HEK293 (cell line): ENCODE data around the gene HS3ST4.

ENCODE experiments used
- CTCF ChIA-PET: fragments of 350-600 bp; formaldehyde crosslinking; extraction: SDS; loops from one replicate; lab custom pipeline; 2021; ENCODE audit warnings: antibody characterized with exemption; lab: Yijun Ruan, JAX
- POLR2A ChIA-PET: fragments of 300-600 bp; formaldehyde crosslinking; extraction: SDS; loops from one replicate; lab custom pipeline; 2020; ENCODE audit warnings: antibody characterized with exemption, inconsistent platforms; lab: Yijun Ruan, JAX
- H3K27ac ChIP-seq: fragments of 200-500 bp; sonication (Bioruptor generic); 2 replicates; pipeline ENCODE4 v1.5.1; 2014; ENCODE audit warnings: low read depth, low read length, control low read depth, inconsistent platforms; ENCODE audit errors: extremely low read depth
- H3K36me3 ChIP-seq, 2 experiments: fragments of 200-500 bp in 1 of 2; sonication (Bioruptor generic) in 1 of 2; 1 replicate in 1 of 2; 2 replicates in 1 of 2; pipeline ENCODE4 v1.5.1; 2014 to 2017; ENCODE audit warnings: inconsistent platforms in 2 of 2, low read length in 2 of 2; ENCODE audit not compliant: control insufficient read depth in 2 of 2, insufficient read depth in 1 of 2
- H3K4me1 ChIP-seq: fragments of 200-500 bp; sonication (Bioruptor generic); 2 replicates; pipeline ENCODE4 v1.5.1; 2014; ENCODE audit warnings: mild to moderate bottlenecking, low read length, inconsistent platforms; ENCODE audit not compliant: control insufficient read depth, insufficient read depth
- H3K4me3 ChIP-seq: 2 replicates; pipeline ENCODE4 v1.5.1; 2011; ENCODE audit warnings: low read depth, mild to moderate bottlenecking, control low read depth, low read length, moderate library complexity
- H3K9me3 ChIP-seq: fragments of 200-500 bp; sonication (Bioruptor generic); 2 replicates; pipeline ENCODE4 v1.5.1; 2014; ENCODE audit warnings: low read depth, low read length, inconsistent platforms; ENCODE audit not compliant: control insufficient read depth, insufficient read depth
- FEZF1 ChIP-seq: fragments of 450-650 bp; formaldehyde crosslinking; IDR thresholded peaks from 2 replicates; pipeline ENCODE4 v1.5.1; 2016; ENCODE audit warnings: missing biosample characterization, missing genetic modification characterization
- GLIS2 ChIP-seq: fragments of 450-650 bp; formaldehyde crosslinking; IDR thresholded peaks from 2 replicates; pipeline ENCODE4 v1.5.1; 2016; ENCODE audit warnings: missing biosample characterization, missing genetic modification characterization
- HOXA7 ChIP-seq: sonication (generic); formaldehyde crosslinking; IDR thresholded peaks from 2 replicates; pipeline ENCODE4 v1.8.1; 2022; ENCODE audit warnings: missing genetic modification reagents, borderline replicate concordance
- KLF10 ChIP-seq: fragments of 450-650 bp; IDR thresholded peaks from 2 replicates; pipeline ENCODE4 v1.5.1; 2018; ENCODE audit warnings: missing biosample characterization, mild to moderate bottlenecking, missing genetic modification characterization
- KLF17 ChIP-seq: fragments of 450-650 bp; formaldehyde crosslinking; IDR thresholded peaks from 2 replicates; pipeline ENCODE4 v1.5.1; 2016; ENCODE audit warnings: missing biosample characterization, missing genetic modification characterization
- ZBTB48 ChIP-seq: fragments of 450-650 bp; formaldehyde crosslinking; IDR thresholded peaks from 2 replicates; pipeline ENCODE4 v1.5.1; 2016; ENCODE audit warnings: missing biosample characterization, missing genetic modification characterization
- ZFP41 ChIP-seq: fragments of 450-650 bp; formaldehyde crosslinking; IDR thresholded peaks from 2 replicates; pipeline ENCODE4 v1.5.1; 2016; ENCODE audit warnings: missing biosample characterization, missing genetic modification characterization, borderline replicate concordance
- ZNF138 ChIP-seq: fragments of 450-650 bp; formaldehyde crosslinking; IDR thresholded peaks from 2 replicates; pipeline ENCODE4 v1.5.1; 2016; ENCODE audit warnings: missing biosample characterization, missing genetic modification characterization, borderline replicate concordance
- ZNF169 ChIP-seq: fragments of 450-650 bp; formaldehyde crosslinking; IDR thresholded peaks from 2 replicates; pipeline ENCODE4 v1.5.1; 2016; ENCODE audit warnings: missing biosample characterization, missing genetic modification characterization
- ZNF2 ChIP-seq: fragments of 450-650 bp; formaldehyde crosslinking; IDR thresholded peaks from 2 replicates; pipeline ENCODE4 v1.5.1; 2016; ENCODE audit warnings: missing biosample characterization, missing genetic modification characterization
- ZNF202 ChIP-seq: fragments of 450-650 bp; formaldehyde crosslinking; IDR thresholded peaks from 2 replicates; pipeline ENCODE4 v1.5.1; 2016; ENCODE audit warnings: missing biosample characterization, missing genetic modification characterization, borderline replicate concordance
- ZNF302 ChIP-seq: fragments of 450-650 bp; formaldehyde crosslinking; IDR thresholded peaks from 2 replicates; pipeline ENCODE4 v1.5.1; 2016; ENCODE audit warnings: missing biosample characterization, missing genetic modification characterization, low read depth
- ZNF341 ChIP-seq: fragments of 450-650 bp; formaldehyde crosslinking; IDR thresholded peaks from 2 replicates; pipeline ENCODE4; 2016; ENCODE audit warnings: low read depth, missing biosample characterization, missing genetic modification characterization
- ZNF366 ChIP-seq: fragments of 450-650 bp; formaldehyde crosslinking; conservative IDR thresholded peaks from 2 replicates; pipeline ENCODE4 v1.5.1; 2016; ENCODE audit warnings: missing biosample characterization, missing genetic modification characterization
- ZNF391 ChIP-seq: fragments of 450-650 bp; formaldehyde crosslinking; IDR thresholded peaks from 2 replicates; pipeline ENCODE4 v1.5.1; 2016; ENCODE audit warnings: low read depth, missing biosample characterization, missing genetic modification characterization, borderline replicate concordance
- ZNF514 ChIP-seq: fragments of 450-650 bp; formaldehyde crosslinking; IDR thresholded peaks from 2 replicates; pipeline ENCODE4 v1.5.1; 2016; ENCODE audit warnings: missing biosample characterization, missing genetic modification characterization
- ZNF670 ChIP-seq: fragments of 450-650 bp; formaldehyde crosslinking; IDR thresholded peaks from 2 replicates; pipeline ENCODE4 v1.5.1; 2016; ENCODE audit warnings: missing biosample characterization, missing genetic modification characterization, low read depth
- ZNF777 ChIP-seq: fragments of 450-650 bp; formaldehyde crosslinking; IDR thresholded peaks from 2 replicates; pipeline ENCODE4 v1.5.1; 2017; ENCODE audit warnings: missing biosample characterization, missing genetic modification characterization, borderline replicate concordance
- ZNF843 ChIP-seq: fragments of 450-650 bp; formaldehyde crosslinking; IDR thresholded peaks from 2 replicates; pipeline ENCODE4 v1.5.1; 2016; ENCODE audit warnings: missing biosample characterization, missing genetic modification characterization
- TF ChIP-seq, protein P1 (sequence below): fragments of 450-650 bp; formaldehyde crosslinking; IDR thresholded peaks from 2 replicates; pipeline ENCODE4 v1.5.1; 2016; ENCODE audit warnings: missing biosample characterization, missing genetic modification characterization, low read depth

Gene HS3ST4

GRCh38 chr16:25690552-25691143 is 1.1 kb upstream of the HS3ST4 start:
- ChIA-PET CTCF (no interaction called here), POLR2A (no interaction called here)
- H3K27ac ChIP-seq, result no peak overlapping the region
- H3K9me3 ChIP-seq, result no peaks in the 10 kb centered on the region
- TF ChIP-seq, protein P1, sequence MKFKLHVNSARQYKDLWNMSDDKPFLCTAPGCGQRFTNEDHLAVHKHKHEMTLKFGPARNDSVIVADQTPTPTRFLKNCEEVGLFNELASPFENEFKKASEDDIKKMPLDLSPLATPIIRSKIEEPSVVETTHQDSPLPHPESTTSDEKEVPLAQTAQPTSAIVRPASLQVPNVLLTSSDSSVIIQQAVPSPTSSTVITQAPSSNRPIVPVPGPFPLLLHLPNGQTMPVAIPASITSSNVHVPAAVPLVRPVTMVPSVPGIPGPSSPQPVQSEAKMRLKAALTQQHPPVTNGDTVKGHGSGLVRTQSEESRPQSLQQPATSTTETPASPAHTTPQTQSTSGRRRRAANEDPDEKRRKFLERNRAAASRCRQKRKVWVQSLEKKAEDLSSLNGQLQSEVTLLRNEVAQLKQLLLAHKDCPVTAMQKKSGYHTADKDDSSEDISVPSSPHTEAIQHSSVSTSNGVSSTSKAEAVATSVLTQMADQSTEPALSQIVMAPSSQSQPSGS, result no peak
- no peak for TF ChIP-seq FEZF1
- no peak for TF ChIP-seq ZNF341
- TF ChIP-seq ZNF514 (tag by site-specific recombination), result no peak
- TF ChIP-seq HOXA7 (CRISPR knock-in tag), result no peak
- no peak for TF ChIP-seq ZBTB48 (tag by site-specific recombination)
- H3K4me1 ChIP-seq, result no peaks in the 10 kb centered on the region
- H3K36me3 ChIP-seq, result no peaks in the 10 kb centered on the region
- H3K4me3 ChIP-seq, result no peak overlapping the region

DNA sequence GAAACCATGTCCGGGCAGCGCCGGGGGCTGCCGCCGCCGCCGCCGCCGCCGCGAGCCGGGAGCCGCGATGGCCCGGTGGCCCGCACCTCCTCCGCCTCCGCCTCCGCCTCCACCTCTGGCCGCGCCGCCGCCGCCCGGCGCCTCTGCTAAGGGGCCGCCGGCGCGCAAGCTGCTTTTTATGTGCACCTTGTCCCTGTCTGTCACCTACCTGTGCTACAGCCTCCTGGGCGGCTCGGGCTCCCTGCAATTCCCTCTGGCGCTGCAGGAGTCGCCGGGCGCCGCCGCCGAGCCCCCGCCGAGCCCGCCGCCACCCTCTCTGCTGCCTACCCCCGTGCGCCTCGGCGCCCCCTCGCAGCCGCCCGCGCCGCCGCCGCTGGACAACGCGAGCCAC is 587 bp downstream of the HS3ST4 start:
- Histone ChIP-seq H3K4me1 (no peaks in the 10 kb centered on the region), H3K27ac (no peak overlapping the region), H3K4me3 (no peak overlapping the region), H3K9me3 (no peaks in the 10 kb centered on the region), H3K36me3 (no peaks in the 10 kb centered on the region)
- CTCF ChIA-PET, result no interaction called here
- POLR2A ChIA-PET, result no interaction called here
- no peak for TF ChIP-seq ZNF777 (tag by site-specific recombination)
- no peak for TF ChIP-seq ZNF391 (tag by site-specific recombination)
- TF ChIP-seq ZNF366 (tag by site-specific recombination), result no peak
- TF ChIP-seq ZNF2 (tag by site-specific recombination), result no peak

GRCh38 chr16:25692742-25693508 is 1.2 kb downstream of the HS3ST4 start:
- POLR2A ChIA-PET, result no interaction called here
- no peak overlapping the region for H3K27ac ChIP-seq
- H3K9me3 ChIP-seq, result no peaks in the 10 kb centered on the region
- no peaks in the 10 kb centered on the region for H3K4me1 ChIP-seq
- CTCF ChIA-PET, result no interaction called here
- no peak overlapping the region for H3K4me3 ChIP-seq
- H3K36me3 ChIP-seq, result no peaks in the 10 kb centered on the region
- TF ChIP-seq GLIS2 (no peak), ZFP41 (tag by site-specific recombination) (no peak)
- TF ChIP-seq, all 188 proteins: peak for 0

DNA sequence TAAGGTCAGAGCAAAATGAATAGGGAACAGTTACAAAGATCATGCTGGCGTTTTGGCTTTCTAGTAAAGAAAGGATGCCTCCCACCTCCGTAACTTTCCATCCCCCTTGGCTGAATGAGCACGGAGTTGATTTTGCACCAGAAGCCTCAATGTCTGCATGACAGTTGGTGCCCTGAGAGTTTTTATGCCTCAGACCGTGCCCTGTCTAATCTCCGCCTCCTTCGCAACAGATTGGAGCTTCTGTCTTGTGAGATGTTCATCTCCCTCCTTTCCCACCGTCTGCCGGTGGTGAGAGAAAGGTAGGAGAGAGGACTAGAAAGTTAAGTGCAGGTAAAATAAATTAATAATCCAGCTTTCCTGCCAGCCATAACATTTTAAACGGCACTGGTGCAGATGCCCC is 1.9 kb downstream of the HS3ST4 start:
- no peaks in the 10 kb centered on the region for H3K4me1 ChIP-seq
- TF ChIP-seq ZNF169 (tag by site-specific recombination) (no peak), ZNF843 (no peak), KLF10 (no peak), KLF17 (tag by site-specific recombination) (no peak), ZNF202 (no peak), ZNF302 (tag by site-specific recombination) (no peak), ZNF138 (tag by site-specific recombination) (no peak), ZBTB48 (tag by site-specific recombination) (no peak), ZNF670 (tag by site-specific recombination) (no peak)
- H3K27ac ChIP-seq, result no peak overlapping the region
- H3K4me3 ChIP-seq, result no peak overlapping the region
- H3K9me3 ChIP-seq, result no peaks in the 10 kb centered on the region
- no peaks in the 10 kb centered on the region for H3K36me3 ChIP-seq
- ChIA-PET POLR2A (no interaction called here), CTCF (no interaction called here)
